ENCODE measurements around the gene CIRBP. TPM values are rescaled to one million over a fixed set of nuclear protein-coding genes. Genes with fewer than 3 reads are reported as not detected.

The CIRBP gene
- total and polyA plus RNA-seq, 2 of the 13 experiments (the other 11 are each of a cell fraction or from before 2014, with no cell fraction given): 133 to 140 TPM

DNA sequence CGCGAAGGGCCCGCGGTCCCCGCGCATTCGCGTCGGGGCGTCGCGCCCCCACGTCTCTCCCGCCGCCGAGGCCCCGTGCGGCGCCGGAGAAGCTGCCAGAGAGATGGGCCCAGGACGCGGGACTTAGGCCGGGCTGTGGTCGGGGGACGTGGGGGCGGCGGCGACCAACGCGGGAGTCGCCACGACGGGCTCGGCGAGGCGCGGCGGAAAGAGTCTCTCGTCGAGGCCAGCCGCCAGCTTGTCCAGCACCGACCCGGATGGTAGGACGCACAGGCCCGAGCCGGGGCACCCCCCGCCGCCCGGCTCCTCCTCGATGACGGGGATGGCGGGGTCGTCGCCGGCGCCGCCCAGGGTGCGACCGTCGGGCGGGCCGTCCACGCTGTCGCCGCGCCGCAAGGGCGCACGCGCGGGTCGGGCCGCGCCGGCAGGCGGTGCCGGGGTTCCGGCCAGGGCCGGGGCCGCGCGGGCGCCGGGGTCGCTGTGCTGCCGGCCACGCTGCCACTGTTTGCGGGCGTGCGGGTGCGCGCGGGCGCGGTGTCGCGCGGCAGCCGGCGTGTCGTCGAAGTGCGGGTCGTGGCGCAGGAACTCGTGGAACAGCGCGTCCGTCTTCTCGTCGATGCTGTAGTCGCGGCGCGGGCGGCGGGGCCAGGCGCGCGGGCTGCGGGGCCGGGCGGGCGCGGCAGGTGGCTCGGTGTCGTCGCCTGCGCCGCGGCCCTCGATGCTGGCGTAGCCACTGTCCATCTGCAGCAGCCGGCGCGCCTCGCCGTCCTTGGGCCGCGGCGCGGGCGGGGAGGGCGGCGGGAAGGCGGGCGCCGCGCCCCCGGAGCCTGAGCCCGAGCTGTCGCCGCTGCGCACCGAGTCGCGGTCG lies 39.8 kb upstream of the CIRBP start (continued):
- no peak for TF ChIP-seq AFF4 (CRISPR knock-in tag; IDR thresholded peaks at IDR 0.05)
- no peak for TF ChIP-seq HOXD1 (CRISPR knock-in tag; IDR thresholded peaks at IDR 0.05)
- no peak for TF ChIP-seq SKIL (CRISPR knock-in tag; IDR thresholded peaks at IDR 0.05; ENCODE audit: borderline replicate concordance)
- no peak for TF ChIP-seq ZNF513 (CRISPR knock-in tag; conservative IDR thresholded peaks at IDR 0.05)
- no peak for TF ChIP-seq IKZF1 (IDR thresholded peaks at IDR 0.05)
- no peak for TF ChIP-seq ZBTB33 (CRISPR knock-in tag; IDR thresholded peaks at IDR 0.05)

Measured in HepG2 (cell line).